ENCODE data around the gene ASRGL1.
"Not testable (repeated sequence)": the region's sequence is repeated elsewhere in the genome, so short reads cannot be mapped to it uniquely, and the experiment has no call there.

The ASRGL1 gene

DNA sequence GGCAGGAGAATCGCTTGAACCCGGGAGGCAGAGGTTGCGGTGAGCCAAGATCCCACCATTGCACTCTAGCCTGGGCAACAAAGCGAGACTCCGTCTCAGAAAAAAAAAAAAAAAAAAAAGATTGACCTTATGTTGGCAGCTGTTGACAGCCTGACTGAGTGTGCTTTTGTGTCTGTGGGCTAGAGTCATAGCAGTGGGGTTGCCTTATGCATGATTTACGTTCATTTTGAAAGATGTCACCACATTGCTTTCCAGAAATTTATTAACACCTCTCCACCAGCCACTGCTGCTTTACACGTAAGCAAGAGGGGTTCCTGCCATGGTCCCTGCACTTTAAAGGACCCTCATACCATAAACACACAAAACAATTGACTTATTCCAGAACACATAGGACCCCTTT, 21.0 kb downstream of the ASRGL1 start:
- Histone ChIP-seq H3K9ac (ENCODE audit: low read length) (no peak overlapping the region), H3F3A (ENCODE audit: insufficient read depth) (no peaks in the 10 kb centered on the region), H3K4me2 (ENCODE audit: low read depth, low read length, poor library complexity, severe bottlenecking) (no peak overlapping the region), H3K9me2 (replicated peaks; ENCODE audit: insufficient read depth, low read length) (no peaks in the 10 kb centered on the region), H3K27me3 (ENCODE audit: low read length) (no peaks in the 10 kb centered on the region), H2AFZ (ENCODE audit: low read depth, low read length, severe bottlenecking) (no peak overlapping the region), H3K4me3 (ENCODE audit: insufficient read depth, low read length, poor library complexity, severe bottlenecking) (no peak overlapping the region), H3K79me2 (ENCODE audit: insufficient read depth, low read length) (no peaks in the 10 kb centered on the region), H3K36me3 (ENCODE audit: low read length) (no peaks in the 10 kb centered on the region), H4K20me1 (ENCODE audit: low read depth, low read length) (no peaks in the 10 kb centered on the region), H3K9me3 (ENCODE audit: insufficient read depth, low read length) (no peaks in the 10 kb centered on the region), H3K27ac (ENCODE audit: low read depth, low read length) (no peak overlapping the region)
- TF ChIP-seq EZH2phosphoT487 (conservative IDR thresholded peaks at IDR 0.05; ENCODE audit: low read length): no peak
- TF ChIP-seq, protein P1, sequence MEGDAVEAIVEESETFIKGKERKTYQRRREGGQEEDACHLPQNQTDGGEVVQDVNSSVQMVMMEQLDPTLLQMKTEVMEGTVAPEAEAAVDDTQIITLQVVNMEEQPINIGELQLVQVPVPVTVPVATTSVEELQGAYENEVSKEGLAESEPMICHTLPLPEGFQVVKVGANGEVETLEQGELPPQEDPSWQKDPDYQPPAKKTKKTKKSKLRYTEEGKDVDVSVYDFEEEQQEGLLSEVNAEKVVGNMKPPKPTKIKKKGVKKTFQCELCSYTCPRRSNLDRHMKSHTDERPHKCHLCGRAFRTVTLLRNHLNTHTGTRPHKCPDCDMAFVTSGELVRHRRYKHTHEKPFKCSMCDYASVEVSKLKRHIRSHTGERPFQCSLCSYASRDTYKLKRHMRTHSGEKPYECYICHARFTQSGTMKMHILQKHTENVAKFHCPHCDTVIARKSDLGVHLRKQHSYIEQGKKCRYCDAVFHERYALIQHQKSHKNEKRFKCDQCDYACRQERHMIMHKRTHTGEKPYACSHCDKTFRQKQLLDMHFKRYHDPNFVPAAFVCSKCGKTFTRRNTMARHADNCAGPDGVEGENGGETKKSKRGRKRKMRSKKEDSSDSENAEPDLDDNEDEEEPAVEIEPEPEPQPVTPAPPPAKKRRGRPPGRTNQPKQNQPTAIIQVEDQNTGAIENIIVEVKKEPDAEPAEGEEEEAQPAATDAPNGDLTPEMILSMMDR (IDR thresholded peaks at IDR 0.05; ENCODE audit: insufficient read depth, low read length, poor library complexity, severe bottlenecking): no peak

DNA sequence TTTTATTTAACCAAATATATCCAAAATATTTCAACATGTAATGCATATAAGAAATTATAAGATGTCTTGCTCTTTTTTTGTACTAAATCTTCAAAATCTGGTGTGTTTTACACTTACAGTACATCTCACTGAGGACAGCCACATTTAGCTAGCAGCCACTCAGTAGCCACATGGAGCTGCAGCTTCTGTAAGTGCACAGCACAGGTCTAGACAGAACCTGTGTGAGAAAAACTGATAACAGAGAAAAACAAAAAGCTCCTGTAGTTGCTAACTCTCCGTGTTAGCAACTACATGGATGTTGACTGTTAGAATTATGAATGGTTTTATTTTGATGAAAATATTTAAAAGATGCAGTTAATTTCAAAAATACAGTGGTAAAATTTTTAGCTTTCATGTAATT, 22.2 kb downstream of the ASRGL1 start:
- Histone ChIP-seq H3K36me3 (ENCODE audit: low read length) (no peaks in the 10 kb centered on the region), H3F3A (ENCODE audit: insufficient read depth) (no peaks in the 10 kb centered on the region), H3K79me2 (ENCODE audit: insufficient read depth, low read length) (no peaks in the 10 kb centered on the region), H3K9me2 (replicated peaks; ENCODE audit: insufficient read depth, low read length) (no peaks in the 10 kb centered on the region), H3K9ac (ENCODE audit: low read length) (no peak overlapping the region), H2AFZ (ENCODE audit: low read depth, low read length, severe bottlenecking) (no peak overlapping the region), H3K27ac (ENCODE audit: low read depth, low read length) (no peak overlapping the region), H3K9me3 (ENCODE audit: insufficient read depth, low read length) (no peaks in the 10 kb centered on the region), H3K4me2 (ENCODE audit: low read depth, low read length, poor library complexity, severe bottlenecking) (no peak overlapping the region), H3K27me3 (ENCODE audit: low read length) (no peaks in the 10 kb centered on the region), H4K20me1 (ENCODE audit: low read depth, low read length) (no peaks in the 10 kb centered on the region), H3K4me3 (ENCODE audit: insufficient read depth, low read length, poor library complexity, severe bottlenecking) (no peak overlapping the region)
- TF ChIP-seq, protein P1 (IDR thresholded peaks at IDR 0.05; ENCODE audit: insufficient read depth, low read length, poor library complexity, severe bottlenecking): no peak
- TF ChIP-seq EZH2phosphoT487 (conservative IDR thresholded peaks at IDR 0.05; ENCODE audit: low read length): no peak

DNA sequence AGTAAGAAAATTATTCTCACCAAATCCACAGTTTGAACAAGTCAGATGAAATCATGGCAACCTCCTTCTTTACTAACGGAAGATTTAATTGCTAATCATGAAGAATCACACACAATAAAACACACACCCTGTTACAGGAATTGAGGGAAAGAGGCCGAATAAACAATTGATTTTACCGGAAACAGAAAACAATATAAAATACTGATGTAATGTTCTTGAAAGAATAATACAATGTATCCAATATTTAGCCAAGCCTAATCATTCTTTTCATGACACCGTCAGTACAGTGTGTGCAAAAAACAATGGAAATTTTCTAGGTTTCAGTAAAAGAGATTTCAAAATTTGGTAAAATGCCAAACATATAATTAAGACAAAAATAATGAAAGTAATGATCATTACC, 23.4 kb downstream of the ASRGL1 start:
- H3K79me2 ChIP-seq (ENCODE audit: insufficient read depth, low read length): no peaks in the 10 kb centered on the region
- no peak overlapping the region for H3K27ac ChIP-seq (ENCODE audit: low read depth, low read length)
- H3K4me3 ChIP-seq (ENCODE audit: insufficient read depth, low read length, poor library complexity, severe bottlenecking): no peak overlapping the region
- H3K9ac ChIP-seq (ENCODE audit: low read length): no peak overlapping the region
- H3F3A ChIP-seq (ENCODE audit: insufficient read depth): no peaks in the 10 kb centered on the region
- H3K9me3 ChIP-seq (ENCODE audit: insufficient read depth, low read length): no peaks in the 10 kb centered on the region
- H2AFZ ChIP-seq (ENCODE audit: low read depth, low read length, severe bottlenecking): no peak overlapping the region
- H3K27me3 ChIP-seq (ENCODE audit: low read length): no peaks in the 10 kb centered on the region
- TF ChIP-seq, protein P1 (IDR thresholded peaks at IDR 0.05; ENCODE audit: insufficient read depth, low read length, poor library complexity, severe bottlenecking): no peak
- no peak for TF ChIP-seq EZH2phosphoT487 (conservative IDR thresholded peaks at IDR 0.05; ENCODE audit: low read length)
- no peak overlapping the region for H3K4me2 ChIP-seq (ENCODE audit: low read depth, low read length, poor library complexity, severe bottlenecking)
- H3K9me2 ChIP-seq (replicated peaks; ENCODE audit: insufficient read depth, low read length): no peaks in the 10 kb centered on the region
- H4K20me1 ChIP-seq (ENCODE audit: low read depth, low read length): no peaks in the 10 kb centered on the region
- H3K36me3 ChIP-seq (ENCODE audit: low read length): no peaks in the 10 kb centered on the region

DNA sequence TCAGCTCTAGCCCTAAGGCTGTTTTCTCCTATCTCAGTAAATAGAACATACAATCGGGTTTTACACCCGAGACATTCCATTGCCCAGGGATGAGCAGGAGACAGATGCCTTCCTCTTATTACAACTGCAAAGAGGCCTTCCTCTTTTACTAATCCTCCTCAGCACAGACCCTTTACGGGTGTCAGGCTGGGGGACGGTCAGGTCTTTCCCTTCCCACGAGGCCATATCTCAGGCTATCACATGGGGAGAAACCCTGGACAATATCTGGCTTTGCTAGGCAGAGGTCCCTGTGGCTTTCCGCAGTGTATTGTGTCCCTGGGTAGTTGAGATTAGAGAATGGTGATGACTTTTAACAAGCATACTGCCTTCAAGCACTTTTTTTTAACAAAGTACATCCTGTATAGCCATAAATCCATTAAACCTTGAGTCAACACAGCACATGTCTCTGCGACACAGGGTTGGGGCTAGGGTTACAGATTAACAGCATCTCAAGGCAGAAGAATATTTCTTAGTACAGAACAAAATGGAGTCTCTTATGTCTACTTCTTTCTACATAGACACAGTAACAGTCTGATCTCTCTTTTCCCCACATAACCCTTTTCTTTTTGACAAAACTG, 31.7 kb downstream of the ASRGL1 start:
- not testable (repeated sequence) for H3K27ac ChIP-seq (ENCODE audit: low read depth, low read length); H4K20me1 ChIP-seq (ENCODE audit: low read depth, low read length); H3K9me2 ChIP-seq (replicated peaks; ENCODE audit: insufficient read depth, low read length); H3F3A ChIP-seq (ENCODE audit: insufficient read depth); H2AFZ ChIP-seq (ENCODE audit: low read depth, low read length, severe bottlenecking); H3K9me3 ChIP-seq (ENCODE audit: insufficient read depth, low read length); H3K9ac ChIP-seq (ENCODE audit: low read length); H3K79me2 ChIP-seq (ENCODE audit: insufficient read depth, low read length); H3K4me2 ChIP-seq (ENCODE audit: low read depth, low read length, poor library complexity, severe bottlenecking); H3K4me3 ChIP-seq (ENCODE audit: insufficient read depth, low read length, poor library complexity, severe bottlenecking); H3K36me3 ChIP-seq (ENCODE audit: low read length); H3K27me3 ChIP-seq (ENCODE audit: low read length)

Measured in SU-DHL-6 (cell line).